COLO829 (cell line): ENCODE measurements around the gene GNAI1.
"Not testable (repeated sequence)": the region's sequence is repeated elsewhere in the genome, so short reads cannot be mapped to it uniquely, and the experiment has no call there.

Experiments
- DNase-seq: peaks from one replicate; pipeline ENCODE4 v3.0.0; 2012; ENCODE audit warnings: low spot score

Gene GNAI1

DNA sequence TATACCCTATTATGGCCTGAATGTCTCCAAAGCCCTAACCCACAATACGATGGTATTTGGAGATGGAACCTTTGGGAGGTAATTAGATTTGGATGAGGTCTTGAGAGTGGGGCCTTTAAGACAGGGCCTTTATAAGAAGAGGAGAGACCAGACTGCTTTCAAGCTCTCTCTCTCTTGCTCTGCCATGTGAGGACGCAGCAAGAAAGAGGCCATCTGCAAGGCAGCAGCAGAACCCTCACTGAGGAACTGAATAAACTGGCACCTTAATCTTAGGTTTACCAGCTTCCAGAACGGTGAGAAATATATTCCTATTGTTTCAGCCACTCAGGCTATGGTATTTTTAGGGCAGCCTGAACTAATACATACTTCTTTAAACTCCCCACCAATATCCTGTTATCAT, 2.0 kb upstream of the GNAI1 start:
- DNase-seq: no peak

DNA sequence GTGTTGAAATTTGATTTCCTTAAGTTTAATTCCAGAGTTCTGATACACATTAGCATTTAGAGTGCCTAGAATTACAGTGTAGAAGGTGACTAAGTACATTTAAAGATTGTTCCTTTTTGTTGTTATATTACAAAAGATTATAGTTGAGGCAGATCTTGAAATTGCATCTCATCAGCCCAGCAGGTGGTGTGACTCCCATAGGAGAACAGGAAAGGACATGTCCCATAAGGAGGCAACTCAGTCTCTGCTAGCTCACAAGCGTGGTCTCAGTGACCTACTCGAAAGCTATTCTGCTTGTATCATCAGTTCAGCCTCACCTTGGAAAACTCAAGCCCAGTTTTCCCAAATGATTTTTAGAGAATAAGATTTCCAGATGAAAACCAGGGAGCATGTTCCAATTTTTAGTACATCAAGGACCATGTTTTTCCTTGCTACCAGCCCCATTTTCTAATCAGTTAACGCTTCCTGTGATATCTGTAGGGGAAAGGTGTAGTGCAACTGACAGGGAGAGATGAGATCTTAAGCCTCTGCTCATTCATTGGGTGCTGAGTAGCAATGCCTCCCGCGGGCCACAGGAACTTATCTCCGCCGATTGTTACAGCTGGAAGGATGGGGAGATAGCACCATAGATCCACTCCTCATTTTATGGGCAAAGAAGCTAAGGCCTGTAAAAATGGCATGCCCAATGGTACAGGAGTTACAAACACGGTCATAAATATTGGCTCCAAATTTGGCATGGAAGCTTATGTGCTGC, 1.1 kb upstream of the GNAI1 start:
- no peak for DNase-seq

DNA sequence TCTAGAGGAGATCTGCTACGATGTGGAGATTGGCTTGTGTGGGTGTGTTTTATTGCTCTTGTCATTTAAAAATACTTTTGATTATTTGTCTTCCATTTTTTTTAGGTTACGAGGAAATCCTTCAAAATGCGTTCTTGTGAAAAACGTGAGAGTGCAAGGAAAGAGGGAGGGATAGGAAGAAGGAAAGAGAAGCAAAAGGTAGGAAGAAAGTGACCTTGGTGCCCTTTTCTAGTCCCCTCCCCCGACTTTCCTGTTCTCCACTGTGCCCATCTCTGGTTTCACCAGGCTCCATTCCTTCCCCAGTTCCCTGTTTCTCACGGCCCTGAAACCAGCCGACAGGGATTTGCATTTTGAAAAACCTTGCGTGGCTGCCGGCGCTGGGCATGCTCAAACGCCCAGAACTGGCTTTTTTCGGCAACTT, 506 bp upstream of the GNAI1 start:
- DNase-seq: no peak

DNA sequence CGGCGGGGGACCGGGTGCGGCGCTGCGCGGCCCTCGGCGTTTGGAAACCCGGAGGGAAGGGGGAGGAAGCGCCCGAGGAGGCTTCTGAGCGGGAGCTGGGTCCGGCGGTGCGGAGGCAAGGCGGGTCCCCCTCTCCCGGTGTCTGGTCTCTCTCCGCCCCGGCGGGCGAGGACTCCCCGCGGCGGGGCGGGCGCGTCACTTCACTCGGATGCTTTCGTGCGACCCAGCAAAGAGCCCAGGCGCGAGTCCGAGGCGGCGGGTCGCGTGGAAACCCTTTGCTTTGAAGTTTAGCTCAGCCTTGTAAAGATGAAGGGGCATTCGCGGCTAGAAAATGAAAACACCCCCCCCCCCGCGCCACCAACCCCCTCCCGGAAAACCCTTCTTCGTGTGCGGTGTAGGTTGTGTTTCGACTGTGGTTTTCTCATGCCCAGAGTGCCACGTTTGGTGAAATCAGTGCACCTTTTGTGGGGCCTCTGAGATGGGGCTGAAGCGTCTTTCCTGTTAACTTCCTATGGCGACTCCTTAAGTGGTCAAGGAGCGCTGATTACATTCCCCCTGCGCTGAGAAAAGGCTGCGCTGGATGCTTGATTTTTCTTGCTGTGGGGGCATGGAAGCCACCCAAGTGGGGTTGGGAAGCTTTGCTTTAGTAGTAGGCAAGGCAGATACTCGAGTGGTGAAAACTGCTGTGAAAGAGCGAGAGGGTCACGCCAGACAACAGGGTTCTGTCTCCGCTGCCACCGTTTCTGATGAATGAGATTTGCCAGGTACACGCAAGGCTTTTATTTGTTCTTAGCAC, 876 bp downstream of the GNAI1 start:
- DNase-seq: no peak

DNA sequence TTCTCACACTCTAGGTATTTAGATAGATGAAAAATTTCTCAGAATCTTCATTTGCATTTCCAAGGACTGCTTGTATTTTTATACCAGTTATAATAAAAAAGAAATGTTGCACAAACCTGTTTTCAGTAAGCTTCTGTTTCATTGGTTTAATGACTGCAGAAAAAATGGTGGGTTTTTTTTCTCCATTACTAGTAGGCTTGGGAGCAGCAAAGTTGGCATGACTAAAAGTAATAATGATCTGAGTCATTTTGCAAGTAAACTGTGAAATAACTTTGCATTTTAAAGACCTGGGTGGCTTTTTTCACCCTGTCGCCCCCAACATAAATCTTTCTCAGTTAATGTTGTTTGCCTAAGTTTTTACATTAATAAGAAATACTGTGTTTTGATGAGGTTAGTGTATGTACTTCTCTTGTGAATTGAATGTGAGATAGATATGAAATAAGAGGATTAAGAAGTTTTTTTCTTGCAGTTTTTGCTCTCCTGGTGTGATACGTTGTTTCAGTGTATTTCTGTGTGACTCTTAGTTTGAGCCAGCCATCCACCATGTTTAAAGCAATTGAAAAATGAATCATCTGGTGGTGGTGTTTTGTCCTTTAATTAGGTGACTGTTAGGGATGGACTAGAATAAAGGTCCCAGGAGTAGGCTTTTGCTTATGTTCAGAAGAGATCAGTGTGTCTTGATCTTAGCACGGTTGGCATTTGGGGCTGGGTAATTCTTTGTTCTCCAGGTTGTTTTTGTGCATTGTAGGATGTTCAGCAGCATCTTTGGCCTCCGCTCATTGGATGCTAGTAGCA, 1.8 kb downstream of the GNAI1 start:
- DNase-seq: no peak

DNA sequence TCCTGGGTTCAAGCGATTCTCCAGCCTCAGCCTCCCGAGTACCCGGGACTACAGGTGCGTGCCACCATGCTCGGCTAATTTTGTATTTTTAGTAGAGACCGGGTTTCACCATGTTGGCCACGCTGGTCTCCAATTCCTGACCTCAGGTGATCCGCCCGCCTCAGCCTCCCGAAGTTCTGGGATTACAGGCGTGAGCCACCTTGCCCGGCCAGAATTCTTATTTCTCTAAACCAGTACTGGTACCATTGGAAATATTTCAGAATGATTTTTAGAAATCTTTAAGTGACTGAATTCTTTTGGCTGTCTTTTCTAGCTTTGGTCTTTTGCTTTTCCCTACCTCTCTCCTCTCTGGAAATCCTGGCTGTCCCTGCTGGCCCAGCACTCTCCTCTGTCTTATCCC, 2.8 kb downstream of the GNAI1 start:
- DNase-seq: no peak

DNA sequence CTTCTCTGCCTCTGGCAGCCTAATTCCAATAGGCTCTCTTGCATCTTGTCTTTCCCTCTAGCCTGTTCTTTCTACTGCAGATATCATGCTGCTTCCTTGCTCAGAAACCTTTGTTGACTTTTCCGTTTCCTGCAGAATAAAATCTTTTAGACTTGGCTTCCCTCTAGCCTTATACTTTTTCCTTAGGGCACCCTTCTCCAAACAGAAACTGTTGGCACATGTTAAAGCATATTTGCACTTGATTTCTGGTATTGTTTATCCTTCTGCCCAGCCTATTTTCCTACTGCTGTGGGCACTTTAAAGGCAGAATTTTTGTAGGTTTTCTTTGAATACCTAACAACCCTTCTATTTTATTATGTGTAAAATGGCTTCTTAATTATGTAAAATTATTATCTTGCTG, 4.6 kb downstream of the GNAI1 start:
- DNase-seq: no peak

DNA sequence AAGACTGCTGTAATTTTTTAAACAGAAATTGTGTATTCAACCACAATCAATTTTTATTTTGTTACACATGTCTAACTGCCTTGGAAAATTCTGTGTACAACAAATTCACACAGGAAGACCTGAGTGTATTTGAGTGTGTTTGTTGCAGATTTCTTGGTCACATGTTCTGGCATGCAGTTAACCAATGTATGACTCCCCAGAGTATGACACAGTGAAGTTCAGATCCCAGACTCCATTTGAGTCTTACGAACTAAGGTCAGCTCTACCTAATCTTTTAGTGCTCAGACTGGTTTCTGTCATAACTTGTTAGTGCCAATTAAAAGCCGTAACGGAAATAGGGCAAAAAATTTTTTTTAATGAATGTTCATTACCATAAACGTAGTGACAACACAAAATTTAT, 5.8 kb downstream of the GNAI1 start:
- no peak for DNase-seq

DNA sequence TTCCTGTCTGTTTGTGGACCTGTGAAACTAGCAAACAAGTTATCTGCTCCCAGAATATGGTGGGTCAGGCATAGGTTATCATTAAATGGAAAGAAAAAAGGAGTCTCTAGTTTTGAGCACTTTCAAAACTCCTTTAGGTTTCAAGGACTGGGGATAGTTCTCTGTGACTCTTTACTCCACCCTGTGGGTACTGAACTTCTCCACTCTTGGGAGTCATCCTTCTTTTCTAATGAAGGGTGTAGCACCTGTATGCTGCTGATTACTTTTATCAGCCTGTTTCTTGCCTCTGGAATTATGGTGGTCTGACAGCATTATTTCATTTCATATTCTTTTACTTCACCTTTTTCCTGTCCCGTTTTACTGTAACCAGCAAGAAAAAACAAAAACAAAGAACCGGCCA, 6.7 kb downstream of the GNAI1 start:
- DNase-seq: no peak

DNA sequence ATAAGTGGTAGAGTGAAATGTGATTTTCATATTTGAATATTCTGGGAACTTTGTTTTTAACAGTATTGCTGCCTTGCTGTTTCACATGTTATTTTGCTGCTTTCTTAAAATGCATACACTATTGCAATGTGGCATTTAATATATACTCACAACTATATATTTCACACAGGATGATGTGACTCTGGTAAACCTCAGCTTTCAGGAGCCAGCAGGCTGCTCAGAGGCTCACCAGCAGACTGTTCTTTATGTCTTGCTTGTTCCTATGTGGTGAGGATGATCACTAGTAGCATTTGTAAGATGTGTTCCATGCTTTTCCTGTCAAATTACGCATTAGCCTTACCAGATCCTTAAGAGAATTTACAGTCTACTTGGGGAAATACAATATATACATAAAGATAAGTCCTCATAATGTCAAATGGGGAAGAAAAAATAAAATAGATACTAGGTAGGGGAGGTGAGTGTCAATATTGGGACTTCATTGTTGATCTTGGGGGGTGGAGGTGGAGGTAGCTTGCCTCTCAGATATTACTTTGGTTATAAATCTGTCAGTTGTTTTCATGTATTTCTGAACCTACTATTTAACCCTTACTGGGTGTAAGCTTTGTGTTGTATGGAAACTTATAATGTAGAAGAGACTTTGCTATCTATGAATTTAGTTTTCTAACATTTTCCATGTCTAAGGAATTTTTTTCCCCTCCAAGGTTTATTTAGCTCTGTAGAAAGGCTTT, 8.4 kb downstream of the GNAI1 start:
- no peak for DNase-seq

DNA sequence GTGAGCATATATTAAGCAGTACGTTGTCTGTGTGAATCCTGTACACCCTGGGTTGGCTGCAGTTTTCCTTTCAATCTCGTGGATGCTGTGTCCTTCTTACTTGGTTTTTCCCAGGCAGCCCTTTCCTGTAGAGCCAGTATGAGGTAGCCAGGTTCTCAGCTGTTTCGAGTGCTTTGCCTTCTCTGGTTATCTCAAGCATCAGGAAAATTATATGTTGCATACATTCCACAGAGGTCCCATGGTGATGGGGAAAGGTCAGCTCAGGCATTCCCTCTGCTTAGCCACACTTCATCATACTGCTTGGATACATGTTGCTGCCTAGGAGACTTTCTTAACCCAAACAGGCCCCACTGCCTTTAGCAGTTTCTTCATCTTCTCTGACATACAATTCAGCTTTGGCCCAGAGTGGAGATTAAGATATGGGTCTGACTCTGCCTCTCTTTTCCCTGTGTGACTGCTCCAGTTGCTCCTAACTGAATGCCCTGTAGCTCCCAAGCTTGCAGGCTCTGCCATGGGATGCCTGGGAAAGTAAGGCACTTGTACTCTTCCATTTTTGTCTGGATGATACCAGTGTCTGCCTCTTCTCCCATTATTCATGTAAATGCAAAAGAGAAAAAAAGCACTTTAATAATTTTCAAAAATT, 11.3 kb downstream of the GNAI1 start:
- no peak for DNase-seq

DNA sequence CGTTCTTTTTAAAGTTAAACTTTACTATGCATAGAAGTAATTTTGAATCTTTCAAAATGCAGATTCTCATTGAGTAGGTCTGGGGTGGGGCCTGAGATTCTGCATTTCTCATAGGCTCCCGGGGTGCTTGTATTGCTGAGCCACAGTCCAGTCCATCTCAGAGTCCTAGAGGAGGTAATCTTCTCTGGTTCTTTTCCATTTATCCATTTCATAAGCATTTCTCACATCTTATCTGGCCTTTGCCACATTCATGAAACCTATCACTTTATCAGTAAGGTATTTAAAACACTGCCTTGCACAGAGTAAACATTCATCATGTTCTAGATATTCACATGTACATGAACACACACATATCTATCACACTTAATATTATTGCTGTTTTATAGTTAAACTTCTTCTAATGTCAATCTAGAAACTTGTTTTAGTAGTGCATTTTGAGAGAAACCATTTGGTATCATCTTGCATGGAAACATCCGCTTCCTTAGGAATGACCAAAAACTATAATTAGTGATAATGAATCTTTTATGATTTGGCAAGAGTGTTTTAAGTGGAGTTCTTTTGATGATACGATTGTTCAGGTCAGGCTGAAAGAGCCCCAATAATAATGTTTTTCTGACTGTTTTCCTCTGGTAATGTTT, 12.0 kb downstream of the GNAI1 start:
- no peak for DNase-seq

DNA sequence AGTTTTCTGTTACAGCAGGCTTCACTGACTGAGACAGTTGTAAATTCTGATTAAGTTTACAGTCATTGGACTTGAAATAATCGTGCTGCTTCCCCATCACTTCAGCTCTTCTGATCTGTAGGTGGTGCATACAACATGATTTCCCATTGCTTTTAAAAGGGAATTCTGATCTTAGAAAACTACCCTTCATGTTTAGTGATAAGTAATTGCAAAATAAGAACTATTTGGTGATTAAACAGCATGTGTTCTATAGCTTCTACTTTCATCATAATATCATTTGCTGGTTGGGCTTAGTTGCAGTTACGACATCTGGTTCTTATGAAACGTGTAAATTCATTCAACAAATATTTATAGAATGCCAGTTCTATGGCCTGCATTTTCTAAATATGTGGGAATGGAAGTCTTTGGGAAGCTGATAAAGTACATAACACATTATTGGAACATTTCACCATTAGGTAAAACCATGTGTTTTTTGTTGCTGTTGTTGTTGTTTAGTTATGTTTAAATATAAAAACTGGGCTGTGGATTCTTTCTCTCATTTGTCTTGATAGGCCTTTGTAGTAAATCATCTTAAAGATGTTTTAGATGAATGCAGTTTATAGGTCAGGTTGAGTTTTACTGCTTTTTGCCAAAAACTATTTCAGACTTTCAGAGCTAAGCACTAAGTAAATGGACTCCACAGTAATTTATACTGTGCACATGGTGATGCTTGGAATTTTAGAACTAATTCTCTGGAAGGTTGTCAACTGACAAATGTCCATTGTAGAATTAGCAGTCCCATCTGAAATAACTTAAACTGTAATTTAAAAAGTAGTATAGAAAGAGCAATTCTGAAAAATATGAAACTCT, 13.1 kb downstream of the GNAI1 start:
- DNase-seq: no peak

DNA sequence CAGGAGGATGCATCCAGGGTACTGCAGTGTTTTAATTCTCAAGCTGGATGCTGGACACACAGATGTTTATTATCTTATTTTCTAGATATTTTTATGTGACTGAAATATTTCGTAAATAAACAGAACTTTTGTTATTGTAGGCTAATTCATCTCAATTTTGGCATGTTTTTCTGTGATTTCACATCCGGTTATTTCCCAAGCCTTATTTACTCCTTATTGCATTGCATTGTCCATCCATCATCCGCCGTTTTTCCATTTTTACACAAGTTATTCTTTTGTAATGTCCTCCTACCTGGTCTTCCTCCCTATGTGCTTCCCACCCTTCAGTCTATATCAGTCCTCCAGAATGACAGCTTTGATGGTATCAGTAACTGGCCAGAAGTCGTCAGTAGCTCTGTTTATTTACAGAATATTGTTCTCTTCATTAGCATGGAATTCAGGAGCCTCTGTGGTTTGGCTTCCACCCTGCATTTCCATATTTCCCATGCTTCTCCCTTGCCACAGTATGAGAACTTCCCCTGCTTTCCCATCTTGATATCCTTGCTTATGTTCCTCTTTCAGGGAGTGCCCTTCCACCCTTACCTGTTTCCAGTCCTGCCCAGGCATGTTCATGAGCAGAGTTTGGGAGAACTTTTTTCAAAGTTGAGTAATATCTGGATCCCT, 16.1 kb downstream of the GNAI1 start:
- DNase-seq: no peak

DNA sequence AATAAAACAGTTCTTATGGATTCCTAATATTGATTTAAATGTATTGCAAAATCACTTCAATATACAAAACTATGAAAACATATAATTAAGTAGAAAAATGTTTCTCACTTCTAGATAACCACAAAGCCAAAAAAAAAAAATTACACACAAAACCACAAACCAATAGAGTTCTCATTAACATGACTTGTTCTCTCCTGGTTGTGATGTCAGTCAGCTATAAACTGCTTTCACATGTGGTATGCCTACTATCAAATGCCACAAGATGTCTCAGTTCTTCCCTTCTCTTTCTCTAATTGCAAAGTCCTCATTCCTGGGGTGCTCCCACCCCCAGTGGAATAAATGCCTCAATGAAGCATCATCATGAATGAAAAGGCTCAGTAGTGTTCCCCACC, 16.6 kb downstream of the GNAI1 start:
- no peak for DNase-seq

DNA sequence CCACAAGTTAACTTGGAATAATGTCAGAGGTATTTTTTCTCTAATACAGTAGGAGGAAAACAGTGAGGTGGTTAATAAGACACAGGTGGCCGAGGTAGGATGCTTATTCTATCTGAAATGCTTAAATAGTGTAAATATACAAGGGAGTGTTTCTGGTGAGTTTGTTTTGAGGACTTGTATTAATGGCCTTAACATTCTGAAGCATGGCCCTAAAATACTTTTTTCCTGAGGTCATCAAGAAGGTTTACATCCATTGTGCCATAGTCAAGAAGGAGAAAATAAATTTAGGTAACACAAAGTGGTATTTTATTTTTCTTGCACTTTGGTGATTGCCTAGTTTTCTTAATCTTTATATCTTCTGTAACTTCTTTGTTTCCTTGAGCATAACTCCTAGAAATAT, 18.8 kb downstream of the GNAI1 start:
- no peak for DNase-seq

DNA sequence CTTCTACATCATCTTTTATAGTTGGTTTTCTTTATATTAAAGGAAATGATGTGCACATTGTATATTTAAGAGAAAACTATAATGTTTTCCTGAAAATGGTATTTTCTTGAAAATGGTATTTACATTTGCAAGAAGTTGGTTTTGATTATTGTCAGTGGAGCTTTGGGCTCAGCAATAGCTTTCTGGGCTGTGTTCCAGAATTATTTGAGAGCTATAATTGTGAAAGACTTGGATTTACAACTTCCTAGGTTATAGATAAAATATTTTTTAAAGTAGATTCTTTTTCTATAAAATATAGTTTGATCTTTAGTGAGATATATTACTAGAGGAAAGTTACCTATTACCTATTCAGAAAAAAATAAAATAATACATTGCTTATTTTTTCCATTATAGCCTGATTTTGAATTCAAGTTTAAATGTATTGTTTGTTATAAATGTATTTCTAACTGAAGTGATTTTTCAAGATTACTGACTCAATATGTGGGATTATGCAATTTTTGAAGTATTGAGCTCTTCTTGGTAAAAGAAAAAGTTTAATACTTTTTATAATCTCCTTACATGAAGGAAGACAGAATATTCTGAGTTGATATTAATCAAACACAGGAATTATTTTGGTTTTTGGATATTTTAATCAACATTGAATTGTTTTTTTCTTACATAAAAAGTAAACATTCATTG, 20.2 kb downstream of the GNAI1 start:
- no peak for DNase-seq

DNA sequence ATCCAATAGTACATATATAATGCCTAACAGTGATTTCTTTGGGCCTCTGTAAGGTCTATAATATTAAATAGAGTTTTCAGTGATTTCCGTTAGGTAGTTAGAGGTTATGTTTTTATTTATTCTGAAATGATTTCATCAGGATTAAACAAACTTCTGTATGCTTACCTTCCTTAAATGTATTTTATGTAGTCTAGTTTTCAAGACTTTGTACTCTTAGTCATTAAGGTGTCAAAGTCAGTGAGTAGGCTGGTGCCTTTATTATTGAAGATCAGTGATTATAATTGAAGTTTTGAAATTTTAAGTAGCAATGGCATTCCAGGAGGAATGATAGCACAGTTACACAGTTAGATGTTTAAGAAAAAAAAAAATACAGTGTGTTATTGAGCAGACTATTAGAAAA, 20.7 kb downstream of the GNAI1 start:
- DNase-seq: no peak

DNA sequence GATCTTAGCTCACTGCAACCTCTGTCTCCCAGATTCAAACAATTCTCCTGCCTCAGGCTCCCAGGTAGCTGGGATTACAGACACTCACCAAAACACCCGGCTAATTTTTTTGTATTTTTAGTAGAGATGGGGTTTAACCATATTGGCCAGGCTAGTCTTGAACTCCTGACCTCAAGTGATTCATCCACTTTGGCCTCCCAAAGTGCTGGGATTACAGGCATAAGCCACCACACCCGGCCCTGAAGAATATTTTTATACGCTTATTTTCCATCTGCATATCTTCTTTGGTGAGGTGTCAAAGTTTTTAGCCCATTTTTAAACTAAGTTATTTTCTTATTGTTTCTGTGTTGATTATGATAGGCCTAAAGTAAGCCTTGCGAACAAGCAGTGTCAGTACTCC, 23.1 kb downstream of the GNAI1 start:
- DNase-seq: not testable (repeated sequence)
